Measurements from ENCODE around the gene TMEM26.

Gene TMEM26

DNA sequence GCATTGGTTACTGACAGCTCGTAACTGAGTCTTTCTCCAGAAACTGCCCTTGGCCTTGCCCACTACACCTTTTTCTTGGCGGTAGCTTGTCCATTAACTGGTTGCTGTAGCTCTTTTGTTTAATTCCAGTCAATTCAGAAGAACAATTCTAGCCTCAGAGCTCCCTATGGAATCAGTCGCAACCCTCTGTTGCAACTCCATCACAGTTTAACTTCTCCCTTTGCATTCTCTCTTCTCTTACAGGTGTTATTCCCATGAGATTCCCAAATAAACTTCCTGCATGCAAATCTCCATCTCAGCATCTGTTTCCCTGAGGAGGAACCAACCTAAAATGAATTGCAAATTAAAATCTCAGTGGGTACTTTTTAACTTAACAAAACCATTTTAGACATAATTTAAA lies 28.4 kb upstream of the TMEM26 start:
- H3K4me3 ChIP-seq (ENCODE audit: low read depth, low read length), result no peak overlapping the region
- no peaks in the 10 kb centered on the region for H3K4me1 ChIP-seq (ENCODE audit: control insufficient read depth, insufficient read depth, low read length)
- no peaks in the 10 kb centered on the region for H3K36me3 ChIP-seq (ENCODE audit: control insufficient read depth in 2 of 2, insufficient read depth in 1 of 2, low read length in 2 of 2)
- no peaks in the 10 kb centered on the region for H3K9me3 ChIP-seq (ENCODE audit: control insufficient read depth, insufficient read depth, low read depth, low read length)
- no peak overlapping the region for H3K27ac ChIP-seq (ENCODE audit: extremely low read depth, low read depth, low read length)
- no peak for TF ChIP-seq ZNF391 (tag by site-specific recombination; IDR thresholded peaks at IDR 0.05; ENCODE audit: borderline replicate concordance, low read depth)
- TF ChIP-seq ZNF670 (tag by site-specific recombination; IDR thresholded peaks at IDR 0.05; ENCODE audit: low read depth), result no peak
- no peak for TF ChIP-seq ZNF561 (tag by site-specific recombination; IDR thresholded peaks at IDR 0.05; ENCODE audit: borderline replicate concordance)
- TF ChIP-seq ZEB2 (tag by site-specific recombination; IDR thresholded peaks at IDR 0.05), result no peak
- TF ChIP-seq ZNF629 (tag by site-specific recombination; IDR thresholded peaks at IDR 0.05), result no peak
- TF ChIP-seq, protein P1, sequence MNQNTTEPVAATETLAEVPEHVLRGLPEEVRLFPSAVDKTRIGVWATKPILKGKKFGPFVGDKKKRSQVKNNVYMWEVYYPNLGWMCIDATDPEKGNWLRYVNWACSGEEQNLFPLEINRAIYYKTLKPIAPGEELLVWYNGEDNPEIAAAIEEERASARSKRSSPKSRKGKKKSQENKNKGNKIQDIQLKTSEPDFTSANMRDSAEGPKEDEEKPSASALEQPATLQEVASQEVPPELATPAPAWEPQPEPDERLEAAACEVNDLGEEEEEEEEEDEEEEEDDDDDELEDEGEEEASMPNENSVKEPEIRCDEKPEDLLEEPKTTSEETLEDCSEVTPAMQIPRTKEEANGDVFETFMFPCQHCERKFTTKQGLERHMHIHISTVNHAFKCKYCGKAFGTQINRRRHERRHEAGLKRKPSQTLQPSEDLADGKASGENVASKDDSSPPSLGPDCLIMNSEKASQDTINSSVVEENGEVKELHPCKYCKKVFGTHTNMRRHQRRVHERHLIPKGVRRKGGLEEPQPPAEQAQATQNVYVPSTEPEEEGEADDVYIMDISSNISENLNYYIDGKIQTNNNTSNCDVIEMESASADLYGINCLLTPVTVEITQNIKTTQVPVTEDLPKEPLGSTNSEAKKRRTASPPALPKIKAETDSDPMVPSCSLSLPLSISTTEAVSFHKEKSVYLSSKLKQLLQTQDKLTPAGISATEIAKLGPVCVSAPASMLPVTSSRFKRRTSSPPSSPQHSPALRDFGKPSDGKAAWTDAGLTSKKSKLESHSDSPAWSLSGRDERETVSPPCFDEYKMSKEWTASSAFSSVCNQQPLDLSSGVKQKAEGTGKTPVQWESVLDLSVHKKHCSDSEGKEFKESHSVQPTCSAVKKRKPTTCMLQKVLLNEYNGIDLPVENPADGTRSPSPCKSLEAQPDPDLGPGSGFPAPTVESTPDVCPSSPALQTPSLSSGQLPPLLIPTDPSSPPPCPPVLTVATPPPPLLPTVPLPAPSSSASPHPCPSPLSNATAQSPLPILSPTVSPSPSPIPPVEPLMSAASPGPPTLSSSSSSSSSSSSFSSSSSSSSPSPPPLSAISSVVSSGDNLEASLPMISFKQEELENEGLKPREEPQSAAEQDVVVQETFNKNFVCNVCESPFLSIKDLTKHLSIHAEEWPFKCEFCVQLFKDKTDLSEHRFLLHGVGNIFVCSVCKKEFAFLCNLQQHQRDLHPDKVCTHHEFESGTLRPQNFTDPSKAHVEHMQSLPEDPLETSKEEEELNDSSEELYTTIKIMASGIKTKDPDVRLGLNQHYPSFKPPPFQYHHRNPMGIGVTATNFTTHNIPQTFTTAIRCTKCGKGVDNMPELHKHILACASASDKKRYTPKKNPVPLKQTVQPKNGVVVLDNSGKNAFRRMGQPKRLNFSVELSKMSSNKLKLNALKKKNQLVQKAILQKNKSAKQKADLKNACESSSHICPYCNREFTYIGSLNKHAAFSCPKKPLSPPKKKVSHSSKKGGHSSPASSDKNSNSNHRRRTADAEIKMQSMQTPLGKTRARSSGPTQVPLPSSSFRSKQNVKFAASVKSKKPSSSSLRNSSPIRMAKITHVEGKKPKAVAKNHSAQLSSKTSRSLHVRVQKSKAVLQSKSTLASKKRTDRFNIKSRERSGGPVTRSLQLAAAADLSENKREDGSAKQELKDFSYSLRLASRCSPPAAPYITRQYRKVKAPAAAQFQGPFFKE (tag by site-specific recombination; IDR thresholded peaks at IDR 0.05; ENCODE audit: borderline replicate concordance), result no peak
- TF ChIP-seq ZNF707 (tag by site-specific recombination; IDR thresholded peaks at IDR 0.05), result no peak
- no peak for TF ChIP-seq ZNF184 (tag by site-specific recombination; IDR thresholded peaks at IDR 0.05)
- TF ChIP-seq SCRT1 (tag by site-specific recombination; IDR thresholded peaks at IDR 0.05; ENCODE audit: borderline replicate concordance), result no peak
- no peak for TF ChIP-seq ZNF19 (tag by site-specific recombination; IDR thresholded peaks at IDR 0.05; ENCODE audit: low read depth)
- no peak for TF ChIP-seq ZNF623 (tag by site-specific recombination; IDR thresholded peaks at IDR 0.05)
- no peak for TF ChIP-seq SP2 (tag by site-specific recombination; IDR thresholded peaks at IDR 0.05)
- ChIA-PET POLR2A (no interaction called here), CTCF (interaction anchor here (0.6 kb wide), 1 partner anchor 17 kb away, joined by 3 read pairs; no protein-coding TSS in a partner anchor)

DNA sequence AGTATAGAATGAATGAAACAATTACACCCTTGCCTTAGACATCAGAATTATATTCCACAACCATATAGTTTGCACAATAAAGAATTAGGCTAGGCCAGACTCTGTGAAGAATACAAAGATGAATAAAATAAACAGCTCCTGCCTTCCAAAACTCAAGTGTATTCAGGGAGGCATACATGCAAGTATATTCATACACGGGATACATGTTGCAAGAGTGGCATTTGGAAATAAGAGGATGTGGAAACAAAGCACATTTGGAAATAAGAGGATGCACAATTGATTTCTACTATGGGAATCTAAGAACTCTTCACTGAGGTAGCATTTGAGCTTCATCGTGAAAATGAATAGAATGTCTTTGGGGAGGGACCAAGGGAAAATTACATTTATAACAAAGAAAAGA lies 27.0 kb upstream of the TMEM26 start:
- POLR2A ChIA-PET, result no interaction called here
- H3K36me3 ChIP-seq (ENCODE audit: control insufficient read depth in 2 of 2, insufficient read depth in 1 of 2, low read length in 2 of 2), result no peaks in the 10 kb centered on the region
- H3K27ac ChIP-seq (ENCODE audit: extremely low read depth, low read depth, low read length), result no peak overlapping the region
- H3K4me3 ChIP-seq (ENCODE audit: low read depth, low read length), result no peak overlapping the region
- H3K4me1 ChIP-seq (ENCODE audit: control insufficient read depth, insufficient read depth, low read length), result no peaks in the 10 kb centered on the region
- H3K9me3 ChIP-seq (ENCODE audit: control insufficient read depth, insufficient read depth, low read depth, low read length), result no peaks in the 10 kb centered on the region
- CTCF ChIA-PET, result no interaction called here
- TF ChIP-seq EGR2 (tag by site-specific recombination; IDR thresholded peaks at IDR 0.05; ENCODE audit: low read depth), result no peak
- TF ChIP-seq GLI4 (tag by site-specific recombination; IDR thresholded peaks at IDR 0.05), result no peak
- TF ChIP-seq ZNF837 (tag by site-specific recombination; IDR thresholded peaks at IDR 0.05), result no peak
- TF ChIP-seq, protein P2, sequence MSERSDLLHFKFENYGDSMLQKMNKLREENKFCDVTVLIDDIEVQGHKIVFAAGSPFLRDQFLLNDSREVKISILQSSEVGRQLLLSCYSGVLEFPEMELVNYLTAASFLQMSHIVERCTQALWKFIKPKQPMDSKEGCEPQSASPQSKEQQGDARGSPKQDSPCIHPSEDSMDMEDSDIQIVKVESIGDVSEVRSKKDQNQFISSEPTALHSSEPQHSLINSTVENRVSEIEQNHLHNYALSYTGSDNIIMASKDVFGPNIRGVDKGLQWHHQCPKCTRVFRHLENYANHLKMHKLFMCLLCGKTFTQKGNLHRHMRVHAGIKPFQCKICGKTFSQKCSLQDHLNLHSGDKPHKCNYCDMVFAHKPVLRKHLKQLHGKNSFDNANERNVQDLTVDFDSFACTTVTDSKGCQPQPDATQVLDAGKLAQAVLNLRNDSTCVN (tag by site-specific recombination; optimal IDR thresholded peaks at IDR 0.05), result no peak
- TF ChIP-seq KLF9 (tag by site-specific recombination; IDR thresholded peaks at IDR 0.05; ENCODE audit: low read depth), result no peak
- TF ChIP-seq ZNF561 (tag by site-specific recombination; IDR thresholded peaks at IDR 0.05; ENCODE audit: borderline replicate concordance), result no peak
- no peak for TF ChIP-seq ZNF558 (tag by site-specific recombination; IDR thresholded peaks at IDR 0.05)
- TF ChIP-seq GLI2 (tag by site-specific recombination; IDR thresholded peaks at IDR 0.05; ENCODE audit: borderline replicate concordance, low read depth), result no peak
- TF ChIP-seq, protein P3, sequence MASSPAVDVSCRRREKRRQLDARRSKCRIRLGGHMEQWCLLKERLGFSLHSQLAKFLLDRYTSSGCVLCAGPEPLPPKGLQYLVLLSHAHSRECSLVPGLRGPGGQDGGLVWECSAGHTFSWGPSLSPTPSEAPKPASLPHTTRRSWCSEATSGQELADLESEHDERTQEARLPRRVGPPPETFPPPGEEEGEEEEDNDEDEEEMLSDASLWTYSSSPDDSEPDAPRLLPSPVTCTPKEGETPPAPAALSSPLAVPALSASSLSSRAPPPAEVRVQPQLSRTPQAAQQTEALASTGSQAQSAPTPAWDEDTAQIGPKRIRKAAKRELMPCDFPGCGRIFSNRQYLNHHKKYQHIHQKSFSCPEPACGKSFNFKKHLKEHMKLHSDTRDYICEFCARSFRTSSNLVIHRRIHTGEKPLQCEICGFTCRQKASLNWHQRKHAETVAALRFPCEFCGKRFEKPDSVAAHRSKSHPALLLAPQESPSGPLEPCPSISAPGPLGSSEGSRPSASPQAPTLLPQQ (tag by site-specific recombination; IDR thresholded peaks at IDR 0.05), result no peak
- no peak for TF ChIP-seq ZBTB17 (tag by site-specific recombination; IDR thresholded peaks at IDR 0.05)
- TF ChIP-seq, protein P4, sequence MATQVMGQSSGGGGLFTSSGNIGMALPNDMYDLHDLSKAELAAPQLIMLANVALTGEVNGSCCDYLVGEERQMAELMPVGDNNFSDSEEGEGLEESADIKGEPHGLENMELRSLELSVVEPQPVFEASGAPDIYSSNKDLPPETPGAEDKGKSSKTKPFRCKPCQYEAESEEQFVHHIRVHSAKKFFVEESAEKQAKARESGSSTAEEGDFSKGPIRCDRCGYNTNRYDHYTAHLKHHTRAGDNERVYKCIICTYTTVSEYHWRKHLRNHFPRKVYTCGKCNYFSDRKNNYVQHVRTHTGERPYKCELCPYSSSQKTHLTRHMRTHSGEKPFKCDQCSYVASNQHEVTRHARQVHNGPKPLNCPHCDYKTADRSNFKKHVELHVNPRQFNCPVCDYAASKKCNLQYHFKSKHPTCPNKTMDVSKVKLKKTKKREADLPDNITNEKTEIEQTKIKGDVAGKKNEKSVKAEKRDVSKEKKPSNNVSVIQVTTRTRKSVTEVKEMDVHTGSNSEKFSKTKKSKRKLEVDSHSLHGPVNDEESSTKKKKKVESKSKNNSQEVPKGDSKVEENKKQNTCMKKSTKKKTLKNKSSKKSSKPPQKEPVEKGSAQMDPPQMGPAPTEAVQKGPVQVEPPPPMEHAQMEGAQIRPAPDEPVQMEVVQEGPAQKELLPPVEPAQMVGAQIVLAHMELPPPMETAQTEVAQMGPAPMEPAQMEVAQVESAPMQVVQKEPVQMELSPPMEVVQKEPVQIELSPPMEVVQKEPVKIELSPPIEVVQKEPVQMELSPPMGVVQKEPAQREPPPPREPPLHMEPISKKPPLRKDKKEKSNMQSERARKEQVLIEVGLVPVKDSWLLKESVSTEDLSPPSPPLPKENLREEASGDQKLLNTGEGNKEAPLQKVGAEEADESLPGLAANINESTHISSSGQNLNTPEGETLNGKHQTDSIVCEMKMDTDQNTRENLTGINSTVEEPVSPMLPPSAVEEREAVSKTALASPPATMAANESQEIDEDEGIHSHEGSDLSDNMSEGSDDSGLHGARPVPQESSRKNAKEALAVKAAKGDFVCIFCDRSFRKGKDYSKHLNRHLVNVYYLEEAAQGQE (tag by site-specific recombination; IDR thresholded peaks at IDR 0.05), result no peak
